AG04449 (cell line): ENCODE measurements around the gene SPANXN3.

Experiments
- CTCF ChIA-PET: fragments of 350-600 bp; formaldehyde crosslinking; extraction: SDS; loops from one replicate; lab custom pipeline; 2021; ENCODE audit warnings: antibody characterized with exemption; lab: Yijun Ruan, JAX
- POLR2A ChIA-PET: fragments of 400-600, 350-600 bp; formaldehyde crosslinking; extraction: SDS; loops from one replicate; lab custom pipeline; 2020; ENCODE audit warnings: antibody characterized with exemption, inconsistent platforms; lab: Yijun Ruan, JAX
- DNase-seq: peaks from one replicate; pipeline ENCODE4 v3.0.0-alpha.2; 2010; ENCODE audit warnings: low read depth, low spot score
- H3K4me3 ChIP-seq: 2 replicates; pipeline ENCODE4 v1.5.1; 2011; ENCODE audit warnings: low read depth, mild to moderate bottlenecking, control low read depth, low read length
- TF ChIP-seq, protein P1 (sequence below): IDR thresholded peaks from one replicate; pipeline ENCODE4 v1.5.1; 2011; ENCODE audit warnings: mild to moderate bottlenecking, moderate library complexity, low read length, control low read depth, inconsistent platforms; ENCODE audit not compliant: insufficient read depth; ENCODE audit errors: missing control alignments

The SPANXN3 gene

GRCh38 chrX:143466130-143466529 lies 51.1 kb downstream of the SPANXN3 start:
- CTCF ChIA-PET, result no interaction called here
- no peak for DNase-seq
- POLR2A ChIA-PET, result no interaction called here
- TF ChIP-seq, protein P1, sequence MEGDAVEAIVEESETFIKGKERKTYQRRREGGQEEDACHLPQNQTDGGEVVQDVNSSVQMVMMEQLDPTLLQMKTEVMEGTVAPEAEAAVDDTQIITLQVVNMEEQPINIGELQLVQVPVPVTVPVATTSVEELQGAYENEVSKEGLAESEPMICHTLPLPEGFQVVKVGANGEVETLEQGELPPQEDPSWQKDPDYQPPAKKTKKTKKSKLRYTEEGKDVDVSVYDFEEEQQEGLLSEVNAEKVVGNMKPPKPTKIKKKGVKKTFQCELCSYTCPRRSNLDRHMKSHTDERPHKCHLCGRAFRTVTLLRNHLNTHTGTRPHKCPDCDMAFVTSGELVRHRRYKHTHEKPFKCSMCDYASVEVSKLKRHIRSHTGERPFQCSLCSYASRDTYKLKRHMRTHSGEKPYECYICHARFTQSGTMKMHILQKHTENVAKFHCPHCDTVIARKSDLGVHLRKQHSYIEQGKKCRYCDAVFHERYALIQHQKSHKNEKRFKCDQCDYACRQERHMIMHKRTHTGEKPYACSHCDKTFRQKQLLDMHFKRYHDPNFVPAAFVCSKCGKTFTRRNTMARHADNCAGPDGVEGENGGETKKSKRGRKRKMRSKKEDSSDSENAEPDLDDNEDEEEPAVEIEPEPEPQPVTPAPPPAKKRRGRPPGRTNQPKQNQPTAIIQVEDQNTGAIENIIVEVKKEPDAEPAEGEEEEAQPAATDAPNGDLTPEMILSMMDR, result no peak
- H3K4me3 ChIP-seq, result no peak overlapping the region

GRCh38 chrX:143462696-143463095 lies 54.6 kb downstream of the SPANXN3 start:
- POLR2A ChIA-PET, result no interaction called here
- no peak overlapping the region for H3K4me3 ChIP-seq
- TF ChIP-seq, protein P1, result no peak
- no peak for DNase-seq
- CTCF ChIA-PET, result no interaction called here

- TF ChIP-seq, protein P1, result no peak
- no peak for DNase-seq
- ChIA-PET CTCF (no interaction called here), POLR2A (no interaction called here)
- H3K4me3 ChIP-seq, result no peak overlapping the region
Observed at GRCh38 chrX:143461606-143462005, 55.7 kb downstream of the SPANXN3 start.
